H7 (cell line): ENCODE results near the gene LIFR. TPM values are rescaled to one million over a fixed set of nuclear protein-coding genes. Genes with fewer than 3 reads are reported as not detected.
"Not testable (repeated sequence)": the region's sequence is repeated elsewhere in the genome, so short reads cannot be mapped to it uniquely, and the experiment has no call there.

Experiments used
- DNase-seq: peaks from one replicate; pipeline ENCODE4 v3.0.0; 2012
- H3K27me3 ChIP-seq: 2 replicates; pipeline ENCODE4 v1.6.0; 2011; ENCODE audit warnings: mild to moderate bottlenecking, low read length; ENCODE audit not compliant: control insufficient read depth, insufficient read depth
- H3K36me3 ChIP-seq: replicated peaks from 2 replicates; pipeline ENCODE4 v1.5.1; 2011; ENCODE audit warnings: low read length; ENCODE audit not compliant: control insufficient read depth, insufficient read depth
- H3K4me3 ChIP-seq: 2 replicates; pipeline ENCODE4 v1.5.1; 2011; ENCODE audit warnings: low read depth, mild to moderate bottlenecking, control low read depth, low read length, moderate library complexity; ENCODE audit not compliant: insufficient read depth
- total RNA-seq: library from RNA; depleted of rRNA; stranded (reverse); fragments of >200 nt; shearing (Covaris generic); gene quantifications from 2 replicates; pipeline ENCODE4 v1.2.3, GENCODE V29; 2014

Gene LIFR
- total RNA-seq, 1 experiment from 2014 or later, result 10.5 TPM

DNA sequence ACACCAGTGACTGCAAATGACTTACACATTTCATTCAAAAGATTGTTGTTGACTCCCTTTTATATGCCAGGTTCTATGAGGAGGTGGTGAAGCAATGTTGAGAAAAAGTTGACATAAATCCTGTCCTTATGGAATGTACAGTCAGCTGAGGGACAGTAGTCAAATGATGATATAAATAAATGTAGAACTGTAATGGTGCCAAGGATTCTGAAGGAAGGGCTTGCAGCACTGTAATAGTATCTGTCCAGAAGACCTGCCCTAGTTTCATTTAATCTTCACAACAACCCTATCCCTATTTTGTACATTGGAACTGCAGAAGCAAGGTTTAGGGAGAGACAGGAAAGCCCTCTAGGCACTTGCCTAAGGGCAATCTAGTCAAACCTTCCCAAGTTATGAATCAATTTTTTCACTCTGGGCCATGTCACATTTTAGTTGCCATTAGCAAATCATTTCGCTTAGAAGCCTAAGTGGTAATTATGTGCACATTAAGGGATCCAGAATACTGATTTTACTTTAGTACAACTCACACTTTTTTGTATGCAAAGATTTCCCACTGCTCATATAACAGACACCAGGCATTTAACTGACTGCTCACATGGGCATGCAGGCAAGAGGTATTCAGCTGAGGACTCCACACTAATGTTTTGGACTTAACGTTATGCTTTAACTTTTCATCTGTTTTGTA lies 34.5 kb upstream of the LIFR start:
- no peak for DNase-seq
- no peak overlapping the region for H3K4me3 ChIP-seq

DNA sequence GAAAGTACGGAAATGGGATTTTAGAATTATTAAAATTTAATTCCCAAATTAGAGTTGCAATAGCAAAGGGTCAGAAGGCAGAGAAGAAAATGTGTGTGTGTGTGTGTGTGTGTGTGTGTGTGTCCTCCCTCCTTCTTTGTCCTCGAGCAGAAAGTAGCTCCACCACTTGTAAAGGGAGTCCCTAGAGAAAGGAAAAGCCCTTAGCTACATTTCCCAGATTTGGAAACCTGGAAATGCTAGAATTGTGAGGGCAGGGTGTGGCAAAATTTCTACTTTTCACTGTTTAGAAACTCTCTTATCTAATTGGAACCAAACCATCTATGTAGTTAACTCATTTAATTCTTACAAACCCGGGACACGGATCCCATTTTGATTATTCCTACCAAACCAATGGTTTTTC lies 33.2 kb upstream of the LIFR start:
- DNase-seq, result no peak
- no peak overlapping the region for H3K4me3 ChIP-seq
- no peaks in the 10 kb centered on the region for H3K36me3 ChIP-seq
- no peaks in the 10 kb centered on the region for H3K27me3 ChIP-seq

More for the DNA sequence above, 34.5 kb upstream of the LIFR start:
- no peaks in the 10 kb centered on the region for H3K36me3 ChIP-seq
- no peaks in the 10 kb centered on the region for H3K27me3 ChIP-seq

DNA sequence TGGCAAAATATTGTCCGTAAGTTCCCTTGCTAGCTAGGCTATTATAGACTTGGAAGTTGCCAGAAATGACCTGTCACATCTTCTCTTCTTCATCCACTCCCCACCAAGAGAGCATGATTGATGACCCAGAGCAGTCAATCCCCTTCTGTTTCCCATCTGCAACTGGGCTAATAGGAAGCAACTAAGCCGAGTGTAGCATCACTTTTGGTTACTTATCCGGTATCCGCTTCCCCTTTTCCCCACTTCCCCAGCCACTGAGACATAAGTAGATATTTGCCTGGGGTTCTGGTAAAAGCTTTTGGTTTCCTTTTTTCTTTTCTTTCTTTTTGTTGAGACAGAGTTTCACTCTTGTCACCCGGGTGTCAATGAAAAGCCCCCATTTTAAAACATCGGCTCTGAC lies 29.4 kb upstream of the LIFR start:
- Histone ChIP-seq H3K27me3 (no peaks in the 10 kb centered on the region), H3K4me3 (no peak overlapping the region), H3K36me3 (no peaks in the 10 kb centered on the region)
- no peak for DNase-seq

DNA sequence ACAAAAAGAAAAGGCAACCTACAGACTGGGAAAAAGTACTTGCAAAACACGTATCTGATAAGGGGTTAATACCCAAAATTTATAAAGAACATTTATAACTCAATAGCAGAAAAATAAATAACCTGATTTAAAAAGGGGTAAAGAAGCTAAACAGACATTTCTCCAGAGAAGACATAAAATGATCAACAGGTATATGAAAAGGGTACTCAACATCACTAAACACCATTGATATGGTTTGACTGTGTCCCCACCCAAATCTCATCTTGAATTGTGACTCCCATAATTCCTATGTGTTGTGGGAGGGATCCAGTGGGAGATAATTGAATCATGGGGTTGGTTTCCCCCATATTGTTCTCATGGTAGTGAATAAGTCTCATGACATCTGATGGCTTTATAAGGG lies 27.1 kb upstream of the LIFR start:
- Histone ChIP-seq H3K36me3 (no peaks in the 10 kb centered on the region), H3K27me3 (no peaks in the 10 kb centered on the region), H3K4me3 (no peak overlapping the region)
- DNase-seq, result no peak

GRCh38 chr5:38582975-38583319 lies 26.5 kb upstream of the LIFR start:
- no peak for DNase-seq
- Histone ChIP-seq H3K27me3 (no peaks in the 10 kb centered on the region), H3K4me3 (no peak overlapping the region), H3K36me3 (no peaks in the 10 kb centered on the region)

DNA sequence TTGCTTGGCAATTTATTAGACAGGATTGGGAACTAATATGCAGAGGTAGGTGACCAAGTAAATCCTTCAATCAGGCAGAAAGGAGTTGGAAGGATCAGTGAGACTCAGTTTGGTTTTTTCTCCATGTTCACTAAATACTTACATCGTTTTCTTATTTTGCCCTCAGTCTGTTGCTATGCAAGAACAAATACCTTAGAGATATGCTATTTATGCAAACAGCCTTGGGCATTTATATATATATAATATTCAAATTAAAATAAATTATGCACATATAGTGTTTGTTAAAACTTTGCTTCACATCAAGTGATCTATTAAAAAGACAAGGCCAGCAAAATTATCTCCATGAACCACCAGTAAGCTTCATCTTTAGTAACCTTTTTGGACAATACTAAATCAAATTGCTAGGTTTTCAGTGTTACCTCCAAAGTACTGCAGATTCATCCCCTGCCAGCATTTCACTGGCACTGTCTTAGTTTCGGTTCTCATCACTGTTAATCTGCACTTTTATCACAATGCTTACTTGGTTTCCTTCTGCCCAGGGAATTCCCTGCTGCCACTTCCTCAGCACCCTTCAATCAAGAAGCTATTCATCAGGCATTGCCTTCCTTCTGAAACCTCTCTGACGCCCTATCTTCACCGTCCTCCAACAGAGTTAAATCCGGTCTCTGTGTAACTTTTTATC lies 26.0 kb upstream of the LIFR start:
- H3K4me3 ChIP-seq, result no peak overlapping the region
- no peaks in the 10 kb centered on the region for H3K27me3 ChIP-seq
- no peak for DNase-seq
- no peaks in the 10 kb centered on the region for H3K36me3 ChIP-seq

GRCh38 chr5:38581597-38581996 lies 25.2 kb upstream of the LIFR start:
- no peaks in the 10 kb centered on the region for H3K36me3 ChIP-seq
- H3K4me3 ChIP-seq, result no peak overlapping the region
- DNase-seq, result no peak
- H3K27me3 ChIP-seq, result no peaks in the 10 kb centered on the region

DNA sequence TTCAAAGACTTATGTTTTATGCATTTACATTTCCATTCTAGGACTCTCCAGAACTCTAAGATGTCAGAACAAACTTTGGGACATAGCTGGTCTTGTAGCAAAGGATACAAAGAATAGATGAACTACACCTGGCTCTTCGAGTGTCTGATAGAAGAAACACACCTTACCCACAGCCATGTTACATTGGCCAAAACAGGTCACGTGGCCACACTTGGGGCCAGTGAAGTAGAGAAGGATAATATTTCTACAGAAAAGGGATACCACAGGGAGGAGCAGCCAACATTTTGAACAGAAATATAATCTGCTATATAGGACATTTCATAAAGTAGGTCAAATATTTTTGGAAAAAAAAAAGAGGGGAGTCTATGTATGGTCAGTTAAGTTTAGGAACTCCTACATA lies 22.7 kb upstream of the LIFR start:
- Histone ChIP-seq H3K36me3 (no peaks in the 10 kb centered on the region), H3K27me3 (no peaks in the 10 kb centered on the region), H3K4me3 (no peak overlapping the region)
- no peak for DNase-seq

DNA sequence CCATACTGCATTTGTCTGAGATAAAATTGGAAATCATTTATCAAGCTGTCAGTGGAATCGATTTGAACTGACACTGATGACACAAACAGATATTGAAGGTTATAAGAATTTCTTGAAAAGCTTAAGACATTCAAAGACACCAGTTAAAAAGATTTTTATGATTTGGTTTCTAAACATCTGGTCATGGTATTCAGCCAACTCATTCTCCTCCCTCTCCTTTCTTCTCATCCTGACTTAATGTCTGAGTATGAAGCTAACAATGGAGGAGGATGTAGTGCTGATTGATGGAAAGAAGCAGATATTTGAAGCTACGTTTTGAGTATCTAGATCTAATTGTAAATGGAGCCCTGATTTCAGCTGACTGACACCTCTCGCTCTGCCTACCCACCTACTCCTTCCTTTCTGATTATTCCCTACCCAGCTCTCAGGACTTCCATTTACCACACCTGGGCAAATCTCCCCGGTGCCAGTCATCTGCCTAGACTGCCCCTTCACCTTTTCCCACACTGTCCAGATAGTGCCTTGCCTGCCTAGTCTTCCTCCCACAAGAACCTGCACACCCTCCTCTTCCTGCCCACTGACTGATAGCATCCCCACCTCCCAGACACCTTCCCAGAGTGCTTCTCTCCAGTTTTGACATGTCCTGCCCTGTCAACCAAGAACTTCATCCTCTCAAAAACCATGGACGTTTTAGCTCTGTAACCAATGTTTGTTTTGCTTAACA lies 20.7 kb upstream of the LIFR start:
- Histone ChIP-seq H3K4me3 (no peak overlapping the region), H3K27me3 (no peaks in the 10 kb centered on the region), H3K36me3 (no peaks in the 10 kb centered on the region)
- no peak for DNase-seq

GRCh38 chr5:38576442-38576841 lies 20.0 kb upstream of the LIFR start:
- no peaks in the 10 kb centered on the region for H3K36me3 ChIP-seq
- H3K27me3 ChIP-seq, result no peaks in the 10 kb centered on the region
- no peak for DNase-seq
- no peak overlapping the region for H3K4me3 ChIP-seq

DNA sequence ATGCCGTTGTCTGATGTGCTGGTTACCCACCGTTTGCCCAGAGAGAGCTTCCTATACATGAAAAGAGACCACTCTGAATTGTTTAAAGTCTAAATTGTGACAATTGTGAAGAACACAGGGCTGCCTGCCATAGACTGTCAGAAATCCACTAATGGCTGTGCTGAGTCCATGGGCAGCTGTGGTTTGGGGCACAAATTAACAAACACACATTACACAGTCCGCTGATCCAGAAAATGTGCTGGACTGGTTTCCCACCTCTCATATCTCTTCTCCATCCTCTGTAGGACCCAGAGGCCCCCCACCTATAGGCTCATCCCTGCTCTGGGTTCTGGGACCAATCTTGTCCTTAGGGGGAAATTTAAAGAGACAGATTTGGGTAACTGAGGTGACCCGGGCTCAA lies 19.0 kb upstream of the LIFR start:
- Histone ChIP-seq H3K27me3 (no peaks in the 10 kb centered on the region), H3K4me3 (no peak overlapping the region), H3K36me3 (no peaks in the 10 kb centered on the region)
- no peak for DNase-seq

DNA sequence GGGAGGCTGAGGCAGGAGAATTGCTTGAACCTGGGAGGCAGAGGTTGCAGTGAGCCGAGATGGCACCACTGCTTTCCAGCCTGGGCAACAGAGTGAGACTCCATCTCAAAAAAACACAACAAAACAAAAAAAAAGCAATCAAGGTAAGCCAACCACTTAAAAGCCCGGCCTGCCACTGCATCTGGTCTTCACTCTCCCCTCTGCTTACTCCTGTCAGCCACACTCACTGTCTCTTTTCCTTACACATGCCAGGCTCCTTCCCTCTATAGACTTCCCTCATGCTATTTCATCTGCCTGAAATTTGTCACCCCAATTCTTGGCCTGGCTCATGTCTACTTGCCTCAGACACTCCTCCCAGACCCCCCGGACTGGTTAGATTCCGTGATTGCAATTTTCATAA lies 17.6 kb upstream of the LIFR start:
- Histone ChIP-seq H3K27me3 (no peaks in the 10 kb centered on the region), H3K36me3 (no peaks in the 10 kb centered on the region), H3K4me3 (no peak overlapping the region)
- no peak for DNase-seq

- H3K36me3 ChIP-seq, result no peaks in the 10 kb centered on the region
- no peak overlapping the region for H3K4me3 ChIP-seq
- no peak for DNase-seq
- no peaks in the 10 kb centered on the region for H3K27me3 ChIP-seq
Observed at GRCh38 chr5:38573521-38573920, 17.1 kb upstream of the LIFR start.

GRCh38 chr5:38569180-38569579 lies 12.7 kb upstream of the LIFR start:
- no peak overlapping the region for H3K4me3 ChIP-seq
- H3K36me3 ChIP-seq, result no peaks in the 10 kb centered on the region
- DNase-seq, result no peak
- no peaks in the 10 kb centered on the region for H3K27me3 ChIP-seq

DNA sequence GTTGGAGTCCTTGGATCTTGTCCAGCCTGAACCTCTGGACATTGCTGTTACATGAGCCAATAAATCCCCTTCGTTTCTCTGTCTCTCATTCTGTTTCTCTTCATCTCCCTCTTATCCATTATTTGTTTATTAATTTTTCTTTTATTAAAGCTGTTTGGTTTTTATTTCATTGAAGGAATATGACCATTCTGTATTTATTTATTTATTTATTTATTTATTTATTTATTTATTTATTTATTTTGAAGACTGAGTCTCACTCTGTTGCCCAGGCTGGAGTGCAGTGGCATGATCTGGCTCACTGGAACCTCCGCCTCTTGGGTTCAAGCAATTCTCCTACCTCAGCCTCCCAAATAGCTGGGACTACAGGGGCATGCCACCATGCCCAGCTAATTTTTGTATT lies 10.9 kb upstream of the LIFR start:
- H3K27me3 ChIP-seq, H3K4me3 ChIP-seq, DNase-seq, H3K36me3 ChIP-seq: not testable (repeated sequence)
